Activated T-cell treated with anti-CD3 and anti-CD28 coated beads for 4 hours (primary cell): ENCODE results near the gene INPP5D.

Experiments
- DNase-seq: peaks from one replicate; pipeline ENCODE4 v3.0.0-alpha.2; 2020

Gene INPP5D

DNA sequence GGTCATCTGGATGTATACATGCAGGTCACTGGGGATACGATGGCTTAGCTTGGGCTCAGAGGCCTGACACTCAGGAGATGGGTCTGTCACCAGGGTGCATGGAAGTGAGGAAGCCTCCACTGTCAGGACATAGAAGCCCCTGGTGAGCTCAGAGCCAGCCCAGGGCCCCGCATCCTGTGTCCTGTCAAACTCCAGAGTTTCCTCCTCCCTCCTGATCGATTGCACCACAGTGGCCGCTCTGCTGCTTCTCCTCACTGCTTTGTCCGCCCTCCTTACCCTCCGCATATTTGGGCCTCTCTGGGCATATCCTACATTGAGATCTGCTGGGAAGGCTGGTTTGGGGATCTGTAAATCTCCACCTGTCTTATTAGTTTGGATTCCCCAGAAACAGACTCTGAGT is 153.8 kb downstream of the INPP5D start:
- DNase-seq: no peak

DNA sequence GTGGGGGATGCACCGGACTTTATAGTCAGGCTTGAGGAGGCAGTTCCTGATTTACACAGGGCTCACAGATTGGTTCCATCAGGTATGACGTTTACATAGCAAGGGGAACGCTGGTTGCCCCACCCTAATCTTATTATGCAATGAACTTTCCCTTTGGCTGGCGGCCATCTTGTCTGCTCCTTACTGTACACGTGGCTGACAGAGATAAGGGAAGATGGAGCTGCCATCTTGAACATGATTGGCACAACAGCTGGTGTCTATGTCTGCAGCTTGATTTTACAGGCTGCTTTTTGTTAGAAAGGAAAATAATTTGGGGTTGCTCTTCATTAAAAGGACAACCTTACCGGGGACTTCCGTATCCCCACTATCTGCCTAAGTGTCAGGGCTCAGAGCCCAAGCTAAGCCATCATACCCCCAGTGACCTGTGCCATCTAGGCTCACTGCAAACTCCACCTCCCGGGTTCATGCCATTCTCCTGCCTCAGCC is 157.8 kb downstream of the INPP5D start:
- no peak for DNase-seq

DNA sequence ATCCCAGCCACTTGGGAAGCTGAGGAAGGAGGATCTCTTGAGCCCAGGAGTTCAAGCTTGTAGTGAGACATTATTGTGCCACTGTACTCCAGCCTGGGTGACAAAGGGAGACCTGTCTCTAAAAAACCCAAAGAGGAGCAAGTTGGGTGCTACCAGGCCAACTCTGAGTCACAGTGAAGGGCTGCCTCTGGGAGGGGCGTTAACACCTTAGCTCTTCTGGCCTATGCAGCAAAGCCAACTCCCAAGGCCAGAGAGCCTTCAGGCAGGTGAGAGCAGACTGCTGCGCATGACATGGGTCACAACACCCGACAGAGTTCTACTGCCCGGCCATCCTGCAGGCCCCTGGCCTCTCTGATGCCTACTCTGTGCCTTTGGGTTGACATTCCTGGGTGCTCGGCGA is 158.7 kb downstream of the INPP5D start:
- DNase-seq: no peak

DNA sequence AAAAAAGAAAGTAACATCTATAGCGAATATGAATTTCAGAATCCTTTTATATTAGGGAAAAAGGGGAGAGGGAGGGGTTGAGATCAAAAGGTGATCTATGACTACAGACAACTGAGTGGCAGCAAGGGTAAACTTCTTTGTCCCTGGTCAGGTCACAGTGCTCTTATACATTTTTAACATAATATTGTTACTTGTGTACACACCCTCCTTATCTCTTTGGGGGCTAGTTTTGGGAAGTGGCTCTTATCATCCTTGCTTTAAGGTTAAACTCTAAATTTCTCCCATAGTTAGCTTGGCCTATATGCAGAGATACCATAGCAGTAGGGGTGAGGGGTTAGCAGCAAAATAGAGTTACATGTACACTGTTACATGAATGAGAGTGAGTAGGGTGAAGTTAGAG is 159.7 kb downstream of the INPP5D start:
- DNase-seq: no peak

DNA sequence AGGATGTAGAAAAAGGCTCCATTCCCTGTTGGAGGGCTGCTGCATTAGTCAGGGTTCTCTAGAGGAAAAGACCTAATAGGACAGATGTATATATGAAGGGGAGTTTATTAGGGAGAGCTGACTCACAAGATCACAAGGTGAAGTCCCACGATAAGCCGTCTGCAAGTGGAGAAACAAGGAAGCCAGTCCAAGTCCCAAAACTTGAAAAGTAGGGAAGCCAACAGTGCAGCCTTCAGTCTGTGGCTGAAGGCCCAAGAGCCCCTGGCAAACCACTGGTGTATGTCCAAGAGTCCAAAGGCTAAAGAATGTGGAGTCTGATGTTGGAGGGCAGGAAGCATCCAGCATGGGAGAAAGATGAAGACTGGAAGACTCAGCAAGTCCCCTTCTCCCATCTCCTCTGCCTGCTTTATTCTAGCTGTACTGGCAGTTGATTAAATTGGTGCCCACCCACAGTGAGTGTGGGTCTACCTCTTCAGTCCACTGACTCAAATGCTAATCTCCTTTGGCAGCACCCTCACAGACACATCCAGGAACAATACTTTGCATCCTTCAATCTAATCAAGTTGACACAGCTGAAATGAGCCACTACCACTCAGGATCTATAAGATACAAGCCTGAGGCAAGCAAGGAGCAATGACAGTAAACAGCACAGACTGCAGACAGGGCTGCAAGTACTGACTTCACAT is 161.4 kb downstream of the INPP5D start:
- no peak for DNase-seq

DNA sequence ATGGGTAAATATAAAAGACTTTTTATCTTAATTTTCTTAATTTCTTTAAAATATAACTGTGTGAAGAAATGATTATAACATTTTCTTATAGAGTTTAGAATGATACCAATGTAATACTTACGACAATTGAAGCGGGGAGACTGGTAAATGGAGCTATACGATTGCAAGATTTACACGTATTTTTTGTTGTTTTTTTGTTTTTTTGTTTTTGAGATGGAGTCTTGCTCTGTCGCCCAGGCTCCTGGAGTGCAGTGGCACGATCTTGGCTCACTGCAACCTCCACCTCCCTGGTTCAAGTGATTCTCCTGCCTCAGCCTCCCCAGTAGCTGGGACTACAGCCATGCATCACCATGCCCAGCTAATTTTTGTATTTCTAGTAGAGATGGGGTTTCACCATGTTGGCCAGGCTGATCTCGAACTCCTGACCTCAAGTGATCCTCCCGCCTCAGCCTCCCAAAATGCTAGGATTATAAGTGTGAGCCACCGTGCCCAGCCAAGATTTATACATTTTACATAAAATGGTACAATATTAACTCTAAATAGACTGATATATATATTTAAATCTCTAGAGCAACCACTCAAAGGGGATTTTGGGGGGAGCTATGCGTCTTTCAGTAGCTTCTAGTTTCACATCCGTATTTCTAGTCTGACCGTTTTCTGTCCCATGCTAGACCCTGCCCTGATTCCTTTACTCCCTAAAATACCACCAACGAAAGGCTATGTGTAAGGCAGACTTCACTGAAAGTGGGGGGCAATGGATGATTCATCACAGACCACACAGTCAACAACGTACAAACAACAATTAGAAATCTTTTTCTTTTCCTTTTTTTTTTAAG is 163.1 kb downstream of the INPP5D start:
- no peak for DNase-seq

DNA sequence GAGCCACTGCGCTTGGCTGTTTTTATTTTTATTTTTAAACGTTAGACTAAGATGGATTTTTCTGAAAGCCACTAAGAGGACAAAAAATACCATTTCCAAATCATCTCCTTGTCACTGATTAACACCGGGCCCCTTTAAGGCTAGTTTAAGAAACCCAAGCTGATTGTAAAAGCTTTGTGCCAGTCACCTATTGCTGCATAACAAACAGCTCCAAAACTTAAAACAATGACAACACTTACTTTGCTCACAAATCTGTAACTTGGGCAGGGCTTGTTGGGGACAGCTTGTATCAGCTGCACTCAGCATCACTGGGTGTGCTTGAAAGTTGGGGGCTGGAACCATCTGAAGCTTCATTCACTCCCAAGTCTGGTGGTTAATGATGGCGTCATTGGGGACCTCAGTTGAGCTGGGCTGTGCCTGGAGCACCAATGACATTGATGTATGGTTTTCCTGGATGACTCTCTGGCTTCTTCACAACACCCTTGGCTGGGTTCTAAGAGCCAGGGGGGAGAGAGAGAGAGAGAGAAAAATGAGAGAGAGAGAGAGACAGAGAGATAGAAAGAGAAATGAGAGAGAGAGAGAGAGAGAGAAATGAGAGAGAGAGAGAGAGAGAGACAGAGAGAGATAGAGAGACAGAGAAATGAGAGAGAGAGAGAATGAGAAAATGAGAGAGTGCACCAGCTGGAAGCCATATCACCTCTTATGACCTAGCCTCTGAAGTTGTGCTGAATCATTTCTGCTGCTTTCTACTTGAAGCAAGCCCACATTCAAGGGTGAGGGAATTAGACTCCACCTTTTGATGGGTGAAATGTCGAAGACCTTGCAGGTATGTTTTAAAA is 165.3 kb downstream of the INPP5D start:
- DNase-seq: no peak

DNA sequence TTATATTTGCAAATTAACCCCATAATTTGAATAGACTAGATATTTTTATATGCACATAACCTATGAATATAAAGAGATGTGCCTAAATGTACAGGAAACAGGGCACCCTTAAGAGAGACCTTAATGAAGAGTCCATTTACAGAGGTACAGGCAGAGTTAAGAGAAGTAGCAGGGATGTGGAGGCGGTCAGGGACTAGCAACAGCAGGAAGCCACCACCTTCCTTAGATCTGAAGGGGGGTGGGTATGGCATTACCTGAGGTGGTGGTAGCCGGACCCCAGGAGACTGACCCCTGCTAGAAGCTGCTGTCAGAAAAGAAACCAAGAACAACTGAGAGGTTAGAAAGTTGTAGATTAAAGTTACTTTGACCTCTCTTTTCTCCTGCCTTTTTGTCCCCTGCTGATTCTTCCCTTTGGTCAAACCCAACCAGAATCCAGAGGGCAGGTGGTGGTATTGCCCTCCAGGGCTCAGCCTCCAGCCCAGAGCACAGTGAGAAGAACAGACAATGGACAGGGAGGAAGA is 166.4 kb downstream of the INPP5D start:
- DNase-seq: no peak

DNA sequence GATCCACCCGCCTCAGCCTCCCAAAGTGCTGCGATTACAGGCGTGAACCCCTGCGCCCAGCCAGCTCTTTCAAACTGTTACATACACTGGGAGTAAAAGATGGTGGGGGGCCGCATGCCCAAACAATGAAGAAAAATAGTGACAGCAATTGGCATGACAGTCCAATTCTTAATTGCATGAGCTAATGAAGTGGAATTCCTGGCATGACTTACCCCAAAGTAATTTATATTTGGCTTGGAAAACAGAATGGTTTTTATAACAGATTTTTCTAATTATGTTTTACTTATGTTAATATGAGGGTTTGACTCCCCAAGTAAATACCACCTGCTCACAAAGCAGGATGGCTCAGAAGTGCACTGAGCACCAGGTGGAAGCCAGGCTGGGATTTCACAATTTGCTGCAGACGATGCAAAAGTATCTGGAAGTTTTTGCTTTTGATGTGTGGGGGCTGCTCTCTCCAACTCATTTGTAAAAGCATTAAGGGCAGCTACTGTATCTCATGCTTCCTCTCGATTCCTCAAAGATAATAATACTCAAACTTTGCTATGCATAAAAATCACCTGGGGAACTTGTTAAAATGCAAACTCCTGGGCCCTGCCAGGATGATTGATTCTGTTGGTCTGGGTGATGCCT is 167.3 kb downstream of the INPP5D start:
- no peak for DNase-seq

DNA sequence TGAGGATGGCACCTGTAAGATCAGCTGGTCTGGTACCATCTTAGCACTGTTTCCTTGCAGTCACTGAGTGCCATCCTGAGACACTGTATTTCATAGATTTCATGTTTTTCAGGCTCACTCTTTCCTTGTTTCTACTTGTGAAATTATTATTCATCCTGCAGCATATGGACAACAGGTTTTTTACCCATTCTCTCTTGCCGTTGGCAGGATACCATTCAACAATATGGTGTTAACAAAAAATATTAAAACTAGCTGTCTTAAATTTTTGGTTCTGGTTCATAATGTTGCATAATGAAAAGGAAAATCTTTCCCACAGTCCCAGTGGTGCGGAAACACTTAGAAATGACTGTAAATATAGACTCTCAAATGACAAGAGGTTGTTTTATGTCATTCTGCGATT is 168.2 kb downstream of the INPP5D start:
- no peak for DNase-seq

DNA sequence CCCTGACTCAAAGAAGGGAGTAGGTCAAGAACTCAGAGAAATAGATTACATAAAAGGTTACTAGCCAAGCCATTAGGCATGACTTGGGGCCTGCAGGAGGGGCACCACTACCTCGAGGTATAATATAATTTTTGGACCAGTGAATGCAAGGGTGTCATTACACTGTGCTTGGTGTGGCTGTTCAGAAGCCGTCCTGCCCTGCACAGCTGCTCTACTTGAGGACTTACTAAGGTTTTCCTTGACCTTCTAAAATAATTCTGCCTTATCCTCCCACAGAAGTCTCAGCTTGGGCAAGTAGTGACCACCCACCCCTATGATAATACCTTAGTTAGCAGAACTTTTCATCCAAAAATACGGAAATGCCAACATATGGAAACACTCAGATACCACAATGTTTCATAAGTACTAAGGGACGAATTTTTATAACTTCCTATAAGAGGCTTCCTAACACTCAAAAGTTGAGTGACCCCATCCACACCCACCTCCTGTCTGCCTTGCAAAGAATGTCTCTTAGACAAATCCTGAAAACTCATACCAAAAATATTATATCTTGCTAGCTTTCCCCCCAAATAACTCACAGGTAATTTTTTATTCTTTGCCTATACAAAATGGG is 173.6 kb downstream of the INPP5D start:
- no peak for DNase-seq

DNA sequence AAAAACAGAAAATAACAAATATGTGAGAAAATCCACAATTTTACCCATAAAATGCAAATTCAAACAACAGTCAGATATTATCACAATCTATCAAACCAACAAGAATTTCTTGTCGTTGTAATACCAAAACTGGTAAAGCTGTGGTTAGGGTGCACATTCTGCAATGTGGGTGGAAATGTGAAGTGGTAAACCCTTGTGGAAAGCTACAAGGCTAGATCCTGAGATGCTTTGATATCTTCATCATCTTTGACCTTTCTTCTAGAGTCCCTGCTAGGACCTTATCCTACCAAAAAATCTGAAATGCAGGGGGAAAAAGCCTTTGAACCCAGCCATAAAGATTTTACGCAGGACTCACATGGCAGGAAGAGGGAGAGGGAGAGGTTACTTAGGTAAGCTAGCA is 174.1 kb downstream of the INPP5D start:
- DNase-seq: no peak

DNA sequence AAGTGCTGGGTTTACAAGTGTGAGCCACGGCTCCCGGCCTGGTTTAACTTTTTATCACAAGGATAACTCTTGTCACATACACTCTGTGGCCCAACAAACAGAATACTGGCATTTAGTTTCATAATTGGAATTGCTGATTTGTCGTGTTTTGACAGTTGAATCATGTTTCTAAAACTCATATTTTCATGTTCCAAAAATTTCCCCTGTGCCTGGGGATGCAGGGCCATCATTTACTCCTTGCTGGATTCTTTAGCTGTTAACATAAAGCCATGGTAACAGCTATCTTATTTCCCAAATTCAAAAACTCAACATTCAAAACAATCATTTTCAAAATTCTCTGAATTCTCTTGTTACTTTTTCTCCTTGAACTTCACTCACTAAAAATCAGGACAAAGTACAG is 174.9 kb downstream of the INPP5D start:
- DNase-seq: no peak

DNA sequence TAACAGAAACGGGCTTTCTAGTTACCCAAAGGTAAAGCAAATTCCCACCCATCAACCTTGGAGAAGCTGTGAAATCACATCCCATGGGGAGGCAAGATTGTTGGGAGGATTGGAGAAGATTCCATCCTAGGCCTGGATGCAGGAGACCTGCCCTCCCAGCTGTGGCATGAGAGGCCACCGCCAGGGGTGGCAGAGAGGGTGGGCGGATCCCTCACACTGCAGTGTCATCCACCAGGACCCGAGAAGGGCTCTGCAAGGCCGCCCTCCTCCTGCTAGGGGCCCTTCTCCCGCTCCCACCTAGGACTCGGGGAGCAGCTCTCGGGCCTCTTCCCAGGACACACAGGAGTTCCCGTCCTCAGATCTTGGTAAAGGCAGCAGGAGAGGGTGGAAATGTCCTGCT is 175.8 kb downstream of the INPP5D start:
- no peak for DNase-seq

DNA sequence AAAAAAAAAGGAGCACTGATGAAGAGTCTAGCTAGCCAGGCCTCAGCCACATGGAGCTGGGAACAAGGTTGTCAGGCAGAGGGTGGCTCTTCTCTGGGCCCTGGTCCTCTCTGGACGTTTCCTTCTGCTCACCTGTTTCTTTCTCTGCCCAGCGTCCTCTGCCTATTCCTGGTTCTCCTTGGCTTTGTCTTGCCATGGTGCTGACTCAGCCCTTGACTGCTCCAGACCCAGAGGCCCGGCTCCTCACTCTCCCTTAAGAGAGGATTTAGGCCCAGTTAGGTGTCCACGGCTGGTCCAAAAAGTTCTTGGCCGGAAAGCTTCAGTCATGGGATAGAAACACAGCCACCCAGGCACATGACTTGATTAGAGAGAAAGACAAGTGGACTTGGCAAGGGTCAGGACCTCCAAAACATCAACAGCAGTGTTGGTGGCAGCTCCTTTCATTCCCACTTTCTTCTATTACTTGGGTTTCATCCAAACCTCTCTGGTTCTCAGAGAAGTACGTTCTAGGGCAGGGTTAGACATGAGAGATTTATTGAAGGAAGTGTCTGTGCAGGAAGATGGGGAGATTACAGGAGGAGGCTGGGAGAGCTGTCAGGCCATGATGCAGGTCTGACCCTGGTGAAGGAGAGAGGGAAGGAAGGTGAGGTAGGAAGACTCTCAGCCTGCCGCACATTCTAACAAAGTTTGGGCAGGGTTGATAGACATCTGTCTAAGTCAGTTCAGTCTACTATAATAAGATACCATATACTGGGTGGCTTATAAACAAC is 176.9 kb downstream of the INPP5D start:
- no peak for DNase-seq

DNA sequence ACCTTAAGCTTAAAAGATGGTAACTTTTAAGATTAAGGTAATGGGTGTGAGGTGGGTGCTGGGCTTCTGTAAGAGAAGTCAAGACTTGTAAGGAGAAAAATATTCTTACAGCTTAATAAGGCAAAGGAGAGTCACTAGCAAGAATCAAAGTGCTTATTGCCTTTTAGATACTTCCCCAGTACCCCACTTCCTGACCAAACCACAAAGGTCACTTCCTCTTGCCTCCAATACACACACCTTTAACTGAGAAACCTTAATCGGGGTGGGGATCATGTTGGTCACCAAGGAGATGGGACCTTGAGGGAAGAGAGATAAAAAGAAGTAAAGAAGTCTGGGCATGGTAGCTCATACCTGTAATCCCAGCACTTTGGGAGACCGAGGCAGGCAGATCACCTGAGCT is 180.8 kb downstream of the INPP5D start:
- no peak for DNase-seq

DNA sequence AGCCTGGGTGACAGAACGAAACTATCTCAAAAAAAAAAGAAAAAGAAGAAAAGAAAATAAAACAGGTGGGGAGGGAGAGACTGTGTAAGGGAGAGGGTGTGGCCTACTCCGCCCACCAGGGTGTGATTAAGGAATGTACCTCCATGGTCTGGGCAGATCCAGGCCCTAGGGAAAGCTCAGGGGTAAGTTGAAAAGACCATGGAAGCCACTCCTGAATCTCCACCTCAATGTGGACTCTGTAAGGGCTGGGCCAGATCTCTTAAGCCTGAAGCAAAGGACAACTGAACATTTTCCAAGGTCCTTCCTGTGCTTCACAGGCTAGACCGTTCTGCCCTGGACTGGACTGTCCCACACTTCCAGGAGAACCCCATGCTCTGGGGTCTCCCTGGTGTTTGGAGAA is 181.7 kb downstream of the INPP5D start:
- no peak for DNase-seq

DNA sequence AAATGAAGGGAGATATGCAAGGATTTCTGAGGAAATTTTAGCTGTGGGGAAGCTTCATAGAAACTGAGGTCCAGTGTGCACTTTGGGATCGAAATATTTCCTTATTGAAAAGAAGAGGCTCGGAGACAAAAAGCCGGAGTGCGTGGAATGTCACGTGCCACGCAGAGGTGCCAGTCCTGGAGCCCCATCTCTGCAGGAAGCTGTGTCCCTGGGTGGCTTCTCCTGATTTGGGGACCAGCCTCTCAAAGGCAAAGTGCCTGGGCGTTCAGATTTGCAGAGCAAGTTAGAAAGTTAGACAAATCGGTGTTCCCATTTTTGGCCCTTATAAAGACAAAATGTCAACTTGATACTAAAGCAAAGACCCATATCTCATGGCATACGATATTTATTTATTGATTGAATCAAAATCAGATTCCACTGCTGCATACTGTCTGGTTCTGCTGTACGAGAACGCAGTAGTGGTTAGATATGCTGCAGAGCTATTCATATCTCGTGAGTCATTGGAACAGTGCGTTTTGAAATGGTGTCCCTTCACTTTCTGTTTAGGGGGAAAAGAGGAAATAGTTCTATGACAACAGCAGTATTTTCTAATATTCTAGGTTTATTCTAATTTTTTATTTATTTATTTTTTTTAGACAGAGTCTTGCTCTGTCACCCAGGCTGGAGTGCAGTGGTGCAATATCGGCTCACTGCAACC is 182.2 kb downstream of the INPP5D start:
- DNase-seq: no peak

DNA sequence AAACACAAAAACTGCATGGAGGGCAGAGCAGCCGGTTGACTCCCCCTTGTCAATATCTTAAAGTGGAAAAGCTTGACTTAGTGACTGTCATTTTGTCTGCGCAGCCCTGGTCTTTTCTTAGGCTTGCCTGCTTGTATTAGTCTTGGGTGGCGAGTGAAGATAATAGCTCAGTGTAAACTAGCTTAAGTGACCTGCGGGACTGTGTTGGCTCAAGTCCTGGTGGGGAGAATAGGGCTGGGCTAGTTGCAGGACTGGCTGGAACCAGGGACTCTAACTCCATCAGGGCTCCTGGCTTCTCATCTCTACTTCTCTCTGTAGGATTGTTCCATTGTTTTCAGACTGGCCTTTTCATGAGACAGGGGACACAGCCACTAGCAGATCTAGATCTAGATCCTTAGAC is 183.2 kb downstream of the INPP5D start:
- DNase-seq: no peak

DNA sequence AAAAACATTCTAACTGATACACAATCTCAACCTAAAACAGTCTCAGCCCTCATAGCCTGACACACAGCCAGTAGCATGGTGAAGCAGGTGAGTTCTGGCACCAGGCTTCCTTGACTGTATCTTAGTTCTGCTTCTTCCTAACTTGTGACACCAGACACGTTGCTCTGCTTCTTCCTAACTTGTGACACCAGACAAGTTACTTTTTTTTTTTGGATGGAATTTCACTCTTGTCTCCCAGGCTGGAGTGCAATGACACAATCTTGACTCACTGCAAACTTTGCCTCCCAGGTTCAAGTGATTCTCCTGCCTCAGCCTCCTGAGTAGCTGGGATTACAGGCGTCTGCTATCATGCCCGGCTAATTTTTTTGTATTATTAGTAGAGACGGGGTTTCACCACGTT is 184.7 kb downstream of the INPP5D start:
- no peak for DNase-seq

DNA sequence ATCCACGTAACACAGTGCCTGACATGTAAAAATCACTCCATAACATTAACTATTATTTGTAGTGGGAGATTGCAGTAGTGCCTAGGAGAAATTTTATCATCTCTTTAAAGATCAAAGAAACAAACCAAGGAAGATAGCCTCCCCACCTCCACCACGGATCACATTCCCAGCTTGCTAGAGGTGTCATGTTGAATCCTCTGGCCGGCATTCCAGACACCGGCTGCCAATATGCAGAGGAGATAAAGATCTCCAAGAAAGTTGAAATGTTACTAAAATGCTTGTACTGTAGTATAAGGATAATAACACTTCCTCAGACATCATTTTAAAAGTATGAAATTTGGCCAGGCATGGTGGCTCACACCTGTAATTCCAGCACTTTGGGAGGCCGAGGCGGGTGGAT is 185.3 kb downstream of the INPP5D start:
- no peak for DNase-seq
